ENCODE measurements around the gene VILL. TPM values are rescaled to one million over a fixed set of nuclear protein-coding genes. Genes with fewer than 3 reads are reported as not detected.

The VILL gene
- polyA plus RNA-seq, 4 donors, result 12.2 to 16.4 (median 13.8) TPM

- DNase-seq (ENCODE audit: low read depth in 4 of 4, low spot score in 2 of 4), result no peak
These were observed 64.0 kb downstream of the VILL start for GRCh38 chr3:38054499-38055001.

Other genes with a start within 250 kb of the VILL start
- 100 to 1,000 TPM; 100 to 107 (median 105) TPM for gene CTDSPL, start 128.9 kb upstream of the VILL start, polyA plus RNA-seq (ENCODE audit: insufficient read length in 4 of 4)
- gene PLCD1, start 38.9 kb downstream of the VILL start, polyA plus RNA-seq (ENCODE audit: insufficient read length in 4 of 4), result 10 to 100 TPM; 21.8 to 25.0 (median 22.4) TPM
- gene DLEC1, start 48.4 kb downstream of the VILL start, polyA plus RNA-seq (ENCODE audit: insufficient read length in 4 of 4), result 1 to 10 TPM in 2 of 4 donors, under 1 TPM in 2; 0.45 to 1.4 (median 1.0) TPM
- 100 to 1,000 TPM; 116 to 150 (median 144) TPM for gene ACAA1, start 146.3 kb downstream of the VILL start, polyA plus RNA-seq (ENCODE audit: insufficient read length in 4 of 4)
- 10 to 100 TPM; 24.7 to 28.1 (median 25.1) TPM for gene MYD88, start 147.9 kb downstream of the VILL start, polyA plus RNA-seq (ENCODE audit: insufficient read length in 4 of 4)
- gene OXSR1, start 174.8 kb downstream of the VILL start, polyA plus RNA-seq (ENCODE audit: insufficient read length in 4 of 4), result 10 to 100 TPM; 40.0 to 54.8 (median 47.1) TPM